CD4-positive, alpha-beta T cell treated with Interleukin-6 for 4 hours (primary cell): Measurements from ENCODE around the gene UNC93A.
"Not testable (repeated sequence)": the region's sequence is repeated elsewhere in the genome, so short reads cannot be mapped to it uniquely, and the experiment has no call there.

Experiments
- DNase-seq: peaks from one replicate; pipeline ENCODE4 v3.0.0-alpha.2; 2020; ENCODE audit warnings: mixed read lengths

UNC93A gene

DNA sequence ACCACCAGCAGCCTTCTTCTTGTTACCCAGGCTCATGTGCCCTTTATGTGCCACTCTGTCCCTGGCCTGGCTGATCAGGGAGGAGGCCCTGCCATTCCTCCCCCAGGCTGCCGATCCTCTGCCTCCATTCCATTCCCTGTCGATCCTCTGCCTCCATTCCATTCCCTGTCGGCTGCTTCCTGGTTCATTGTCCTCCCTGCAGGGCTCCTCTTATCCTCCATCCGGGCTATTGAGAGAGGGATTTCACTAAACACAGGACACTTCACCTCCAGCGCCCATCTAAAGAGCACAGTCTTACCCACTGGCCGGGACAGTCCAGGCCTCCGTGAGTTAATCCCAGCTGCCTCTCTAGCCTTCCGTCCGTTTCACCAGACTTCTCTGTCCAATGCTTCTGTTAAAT, 26.1 kb downstream of the UNC93A start:
- no peak for DNase-seq

DNA sequence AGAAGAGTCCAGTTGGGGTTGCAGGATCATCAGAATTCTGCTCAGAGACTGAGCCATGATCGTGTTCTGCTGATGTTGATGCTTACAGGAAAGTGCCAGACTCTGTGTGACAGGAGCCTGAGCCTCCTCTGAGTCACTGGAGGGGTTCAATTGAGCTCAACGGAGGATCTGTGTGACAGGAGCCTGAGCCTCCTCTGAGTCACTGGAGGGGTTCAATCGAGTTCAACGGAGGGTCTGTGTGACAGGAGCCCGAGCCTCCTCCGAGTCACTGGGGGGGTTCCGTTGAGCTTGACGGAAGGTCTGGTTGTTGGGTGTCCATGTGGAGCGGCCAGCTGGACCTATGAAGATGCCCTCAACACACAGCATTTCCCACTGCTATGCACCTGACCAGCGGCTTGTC, 27.2 kb downstream of the UNC93A start:
- DNase-seq, result not testable (repeated sequence)

DNA sequence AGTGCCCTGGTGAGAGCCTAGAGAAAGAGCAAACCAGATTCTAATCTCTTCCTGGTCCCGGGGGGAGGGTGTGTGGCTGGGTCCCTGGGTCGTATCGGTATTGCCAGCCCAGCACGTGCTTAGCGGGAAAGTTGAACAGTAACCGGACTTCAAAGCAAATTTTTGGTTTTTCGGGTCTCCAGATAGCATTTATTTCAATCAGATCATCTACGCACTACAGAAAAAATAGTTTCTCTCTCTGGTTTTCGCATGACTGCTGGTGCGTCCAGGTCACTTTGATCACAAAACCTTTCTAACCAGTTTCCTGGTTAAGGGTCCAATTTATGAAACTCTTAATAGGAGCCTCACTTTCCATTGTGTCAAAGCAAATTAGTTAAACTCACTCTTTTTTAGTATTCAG, 27.7 kb downstream of the UNC93A start:
- DNase-seq, result not testable (repeated sequence)

DNA sequence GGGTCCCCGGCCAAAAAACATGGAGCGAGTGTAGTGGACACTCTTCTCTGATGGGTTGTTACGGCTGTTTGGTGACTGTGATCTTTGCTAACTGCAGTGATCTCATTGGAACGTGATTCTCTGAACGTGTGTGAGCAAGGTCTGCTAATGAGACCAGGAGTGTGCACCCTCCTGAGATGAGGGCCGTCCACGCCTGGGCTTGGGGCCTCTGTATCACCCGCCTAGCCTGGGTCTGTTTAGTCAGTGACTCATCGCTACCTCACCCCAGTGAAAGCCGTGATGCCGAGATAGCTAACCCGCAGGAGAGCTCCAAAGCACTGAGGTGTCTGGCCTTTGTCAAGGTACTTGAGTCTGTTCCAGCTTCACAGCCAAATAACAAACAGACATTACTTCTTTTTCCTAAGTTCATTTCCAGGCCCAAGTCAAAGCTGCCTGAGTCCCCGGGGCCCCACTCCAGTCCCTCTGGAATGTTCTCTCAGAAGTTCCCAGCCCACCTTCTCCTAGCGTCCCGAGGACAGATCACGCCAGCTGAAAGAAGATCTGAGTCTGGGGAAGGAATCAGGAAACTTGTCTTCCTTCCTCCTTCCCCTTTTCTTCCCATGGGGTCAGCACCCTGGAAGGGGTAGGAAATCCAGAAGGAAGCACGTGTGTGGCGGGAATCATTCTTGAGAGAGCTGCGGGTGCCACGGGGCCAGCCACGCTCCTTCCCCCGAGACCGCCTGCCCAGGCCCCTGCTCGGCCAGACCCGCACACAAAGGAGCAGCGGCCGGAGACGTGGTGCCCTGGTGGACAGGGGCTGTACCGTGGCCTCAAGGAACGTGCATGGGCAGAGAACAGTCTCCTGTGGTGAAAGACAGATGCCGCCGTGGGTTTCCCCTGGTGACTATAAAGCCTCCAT, 29.0 kb downstream of the UNC93A start:
- not testable (repeated sequence) for DNase-seq

DNA sequence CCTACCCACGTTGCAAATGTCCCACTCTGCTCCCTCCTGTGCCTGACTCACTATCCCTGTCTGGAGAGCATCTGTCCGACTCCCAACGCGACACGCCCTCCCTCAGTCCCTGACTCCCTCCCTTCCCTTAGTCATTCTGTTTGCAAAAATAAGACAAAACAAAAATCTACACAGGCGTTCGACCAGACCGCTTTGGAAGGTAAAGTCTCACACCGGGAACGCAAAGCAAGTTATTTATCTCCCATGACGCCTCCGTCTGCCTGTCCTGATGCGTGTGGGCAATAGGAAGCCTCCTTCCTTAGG, 29.6 kb downstream of the UNC93A start:
- DNase-seq, result not testable (repeated sequence)

DNA sequence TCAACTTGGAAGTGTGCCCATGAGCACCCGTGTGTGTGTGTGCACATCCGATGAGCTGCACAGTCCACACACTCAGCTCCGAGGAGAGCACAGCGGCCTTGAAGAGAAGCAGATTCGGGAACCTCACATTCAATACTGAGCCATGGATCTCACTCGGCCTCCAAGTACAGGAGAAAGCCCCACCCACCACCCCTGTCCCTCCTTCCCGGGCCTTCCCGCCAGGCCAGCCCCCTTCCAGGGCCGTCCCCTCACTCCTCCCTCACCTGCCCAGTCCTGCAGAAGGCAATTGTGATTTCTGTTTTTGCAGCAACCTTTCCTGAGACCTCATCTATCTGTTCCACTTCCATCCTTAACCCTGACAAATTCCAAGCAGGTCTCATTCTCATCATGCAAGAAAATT, 30.1 kb downstream of the UNC93A start:
- DNase-seq, result not testable (repeated sequence)

DNA sequence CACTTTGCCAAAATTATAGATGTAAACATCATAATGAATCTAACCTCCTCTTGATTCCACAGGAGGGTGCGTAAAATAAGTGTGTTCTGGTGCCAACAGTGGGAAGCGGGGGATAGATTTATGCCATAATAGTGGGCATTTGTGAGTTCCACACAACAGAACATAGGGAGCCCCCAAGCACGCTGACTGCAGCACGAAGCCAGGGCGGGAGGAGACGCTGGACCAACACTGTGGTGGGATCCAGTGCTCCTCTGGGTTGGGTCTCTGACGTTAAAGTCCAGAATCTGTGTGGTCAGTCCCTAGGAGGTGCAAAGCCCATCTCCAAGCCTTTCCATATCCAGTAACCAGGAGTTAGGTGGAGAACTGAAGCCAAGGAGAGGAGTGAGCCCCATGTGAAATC, 32.0 kb downstream of the UNC93A start:
- DNase-seq, result no peak

DNA sequence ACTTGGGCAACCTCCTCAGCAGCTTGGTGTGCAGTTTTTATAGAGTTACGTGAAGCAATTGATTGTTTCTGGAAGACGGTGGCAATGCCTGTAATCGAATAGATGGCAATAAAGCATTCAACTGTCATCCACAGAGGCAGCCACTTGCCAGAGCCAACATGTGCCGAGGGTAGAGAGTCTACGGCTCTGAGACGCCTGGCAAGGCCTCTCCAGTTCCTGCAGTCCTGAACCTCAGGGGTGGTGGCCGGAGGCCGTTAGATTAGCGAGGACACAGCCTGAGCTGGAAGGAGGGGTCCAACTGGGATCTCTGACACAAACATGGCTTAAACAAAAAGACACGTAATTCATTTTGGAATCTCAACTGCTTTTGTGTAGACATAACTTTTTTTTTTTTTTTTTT, 33.0 kb downstream of the UNC93A start:
- DNase-seq, result no peak

DNA sequence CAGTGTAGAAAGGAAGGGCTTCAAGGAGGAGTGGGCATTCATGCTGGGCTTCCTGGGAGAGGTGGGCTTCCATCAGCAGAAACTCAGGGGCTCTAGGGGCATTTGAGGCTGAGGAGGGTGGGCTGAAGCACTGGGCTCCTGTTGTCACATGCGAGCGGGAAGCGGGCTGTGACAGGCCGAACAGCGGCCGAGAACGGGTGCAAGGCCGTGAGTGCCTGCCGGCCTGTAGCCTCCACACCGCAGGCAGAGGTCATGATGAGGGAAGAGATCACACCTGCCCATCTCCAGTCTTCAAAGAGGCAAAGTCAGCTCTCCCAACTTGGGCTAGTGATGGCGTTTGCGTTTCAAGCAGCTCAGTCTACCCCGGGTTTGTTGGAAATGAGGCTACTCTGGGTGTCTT, 34.7 kb downstream of the UNC93A start:
- no peak for DNase-seq

DNA sequence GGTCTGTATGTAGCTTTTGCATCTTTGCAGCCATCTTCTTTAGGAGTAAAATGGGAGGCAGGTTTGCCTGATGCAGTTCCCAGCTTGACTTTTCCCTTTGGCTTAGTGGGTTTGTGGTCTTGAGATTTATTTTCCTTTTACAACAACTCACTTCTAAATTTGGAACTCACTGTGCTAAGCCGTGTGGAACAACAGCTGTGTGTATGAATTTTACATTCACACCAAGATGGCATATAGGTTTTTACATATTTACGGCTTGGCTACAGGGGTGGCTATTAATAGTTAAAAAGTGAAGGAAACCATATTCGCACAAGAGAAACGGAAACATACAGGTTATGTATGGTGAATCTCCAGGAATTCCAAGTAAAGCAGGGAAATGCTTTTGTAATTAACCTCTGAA, 36.3 kb downstream of the UNC93A start:
- no peak for DNase-seq

DNA sequence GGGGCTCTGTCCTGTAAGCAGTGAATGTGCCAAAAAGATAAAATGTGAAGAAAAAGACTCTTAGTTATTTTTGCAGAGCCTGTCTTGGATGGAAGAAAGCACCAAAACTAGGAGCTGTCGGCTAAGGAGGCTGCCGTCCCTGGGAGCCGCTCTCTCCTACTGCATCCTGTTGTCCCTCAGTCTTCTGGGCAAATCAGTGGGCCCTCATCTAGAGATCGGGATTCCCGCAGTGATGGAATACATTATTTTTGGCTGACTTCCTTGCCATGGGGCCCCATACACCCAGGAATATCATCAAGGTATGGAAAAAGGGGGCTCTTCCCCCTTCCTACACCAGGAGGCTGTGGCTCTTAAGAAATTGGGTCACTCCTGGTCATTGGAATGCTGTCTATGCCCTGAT, 37.0 kb downstream of the UNC93A start:
- DNase-seq, result no peak

DNA sequence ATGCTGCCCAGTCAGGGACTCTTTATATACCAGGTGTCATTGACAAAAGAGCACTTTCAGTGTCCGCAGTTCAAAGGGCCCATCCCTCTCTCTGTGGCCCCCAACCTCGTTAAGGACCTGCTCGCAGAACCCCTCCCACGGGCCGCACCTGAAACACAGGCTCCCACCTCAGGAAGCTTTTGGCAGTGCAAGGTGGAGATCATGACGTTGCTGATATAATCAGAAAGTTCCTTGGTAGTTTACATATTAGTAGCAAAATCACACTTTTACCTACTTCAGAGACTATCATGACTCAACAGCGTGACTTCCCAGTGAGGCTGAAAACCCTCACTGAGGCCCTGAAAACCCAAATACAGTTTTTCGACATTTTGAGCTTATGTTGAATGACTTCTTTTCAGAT, 37.9 kb downstream of the UNC93A start:
- DNase-seq, result no peak

DNA sequence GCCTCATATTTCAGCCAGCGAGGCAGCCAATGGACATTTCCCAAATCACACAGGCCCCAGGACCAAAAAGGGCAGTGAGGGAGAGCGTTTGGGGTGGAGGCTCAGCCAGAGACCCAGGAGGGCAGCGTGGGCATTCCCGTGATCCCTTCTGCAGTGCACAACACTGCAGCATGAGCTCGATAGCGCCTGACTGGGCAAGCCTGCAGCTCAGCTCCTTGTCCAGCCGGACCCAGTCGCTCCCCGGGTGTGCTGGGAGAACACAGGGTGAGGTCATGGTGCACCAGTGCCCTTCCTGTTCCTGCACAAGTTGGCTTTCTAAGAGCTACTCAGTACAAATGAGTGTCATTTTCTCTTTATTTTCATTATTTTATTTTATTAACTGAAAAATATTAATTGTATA, 39.6 kb downstream of the UNC93A start:
- DNase-seq, result no peak

DNA sequence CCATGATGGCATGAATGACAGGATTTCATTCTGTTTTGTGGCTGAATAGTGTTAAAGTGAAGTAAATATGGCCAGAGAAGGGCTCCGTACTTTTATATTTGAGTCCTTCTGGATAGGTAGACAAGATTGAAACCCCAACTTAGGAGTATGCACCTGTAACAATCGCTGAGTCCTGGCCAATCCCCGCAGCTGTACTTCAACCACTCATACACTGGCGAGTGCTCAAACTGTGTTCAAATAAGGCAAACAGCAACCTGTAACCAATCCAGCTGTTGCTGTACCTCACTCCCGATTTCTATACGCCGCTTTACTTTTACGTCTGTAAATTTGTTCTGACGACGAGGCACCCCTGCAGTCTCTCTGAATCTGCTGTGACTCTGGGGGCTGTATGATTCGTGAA, 40.5 kb downstream of the UNC93A start:
- DNase-seq, result no peak

DNA sequence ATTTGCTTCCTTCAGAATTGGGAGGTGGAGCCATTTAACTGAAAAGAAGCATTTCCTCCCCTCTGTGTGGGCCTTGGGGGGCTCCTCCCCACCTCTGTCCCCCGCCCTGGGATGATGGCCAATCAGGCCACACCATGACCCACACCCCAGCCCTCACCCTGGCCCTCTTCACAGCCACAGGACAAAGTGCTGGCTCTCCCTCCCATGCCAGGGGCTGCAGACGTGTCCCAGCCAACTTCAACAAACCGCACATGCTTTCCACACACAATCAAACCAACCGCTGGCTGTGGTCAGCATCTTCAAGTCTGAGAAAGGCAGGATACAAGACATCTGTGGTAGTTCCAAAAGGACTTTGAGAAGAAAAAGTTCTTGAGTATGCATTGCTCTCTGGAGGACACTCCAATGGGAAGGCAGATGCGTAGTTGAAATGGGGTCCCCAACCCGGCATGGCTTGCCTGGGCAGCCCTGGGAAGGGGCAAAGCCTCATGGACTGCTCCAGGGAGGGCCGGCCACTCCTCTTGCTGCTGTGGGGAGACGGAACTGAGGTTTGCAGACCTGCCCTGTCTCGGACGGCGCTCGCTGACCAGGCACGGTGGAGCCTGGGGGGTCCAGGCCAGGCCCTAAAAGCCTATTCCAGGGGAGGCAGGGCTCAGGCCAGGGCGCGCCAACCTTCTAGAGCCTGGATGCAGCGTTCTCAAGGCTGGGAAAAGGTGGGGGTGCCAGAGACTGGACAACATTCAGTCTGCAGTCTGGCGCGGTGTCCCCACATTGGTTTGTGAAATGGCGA, 45.9 kb downstream of the UNC93A start:
- no peak for DNase-seq

DNA sequence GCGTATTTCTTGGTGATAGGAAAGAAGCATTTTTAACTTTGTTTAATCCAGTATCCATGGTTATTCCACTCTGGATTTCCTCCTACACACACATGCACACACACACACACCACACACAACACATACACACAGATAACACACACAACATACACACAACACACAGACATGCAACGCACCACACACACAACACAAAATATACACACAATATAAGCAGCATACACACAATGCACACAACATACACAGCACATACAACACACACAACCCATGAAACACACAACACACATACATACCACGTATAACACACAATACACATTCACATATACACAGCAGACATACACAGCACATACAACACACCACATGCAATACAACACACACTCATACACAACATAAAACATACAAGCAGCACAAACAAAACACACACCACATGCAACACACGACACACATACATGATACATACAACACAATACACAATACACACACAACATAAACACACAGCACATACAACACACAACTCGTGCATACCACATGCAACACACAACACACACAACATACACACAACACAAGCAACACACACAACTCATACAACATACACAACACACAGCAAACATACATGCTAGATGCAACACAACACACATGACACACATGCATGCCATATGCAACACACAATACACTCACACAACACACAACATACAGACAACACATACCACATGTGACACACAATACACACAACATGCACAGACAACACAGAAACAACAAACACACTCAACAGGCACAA, 46.7 kb downstream of the UNC93A start:
- no peak for DNase-seq

DNA sequence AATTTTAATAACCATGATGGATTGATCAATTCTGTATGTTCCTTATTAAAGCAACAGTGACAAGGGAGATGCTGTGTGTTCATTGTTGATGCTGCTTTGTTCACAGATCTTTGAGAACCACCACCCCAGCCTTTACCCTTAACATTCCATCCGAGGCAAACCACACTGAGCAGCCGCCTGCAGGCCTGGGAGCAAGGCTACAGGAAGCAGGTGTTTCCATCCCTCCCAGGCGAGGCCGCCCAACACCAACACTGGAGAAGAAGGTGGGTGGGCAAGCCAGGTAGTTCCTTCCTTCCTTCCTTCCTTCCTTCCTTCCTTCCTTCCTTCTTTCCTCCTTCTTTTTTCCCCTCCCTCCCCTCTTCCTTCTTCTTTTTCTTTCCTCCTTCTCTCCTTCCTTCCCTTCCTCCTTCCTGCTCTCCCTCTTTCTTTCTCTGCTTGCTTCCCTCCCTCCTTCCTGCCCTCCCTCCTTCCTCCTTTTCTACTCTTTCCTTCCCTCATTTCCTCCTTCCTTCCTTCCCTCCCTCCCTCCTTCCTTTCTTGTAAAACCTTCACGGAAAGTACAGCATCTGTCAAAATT, 47.5 kb downstream of the UNC93A start:
- no peak for DNase-seq

DNA sequence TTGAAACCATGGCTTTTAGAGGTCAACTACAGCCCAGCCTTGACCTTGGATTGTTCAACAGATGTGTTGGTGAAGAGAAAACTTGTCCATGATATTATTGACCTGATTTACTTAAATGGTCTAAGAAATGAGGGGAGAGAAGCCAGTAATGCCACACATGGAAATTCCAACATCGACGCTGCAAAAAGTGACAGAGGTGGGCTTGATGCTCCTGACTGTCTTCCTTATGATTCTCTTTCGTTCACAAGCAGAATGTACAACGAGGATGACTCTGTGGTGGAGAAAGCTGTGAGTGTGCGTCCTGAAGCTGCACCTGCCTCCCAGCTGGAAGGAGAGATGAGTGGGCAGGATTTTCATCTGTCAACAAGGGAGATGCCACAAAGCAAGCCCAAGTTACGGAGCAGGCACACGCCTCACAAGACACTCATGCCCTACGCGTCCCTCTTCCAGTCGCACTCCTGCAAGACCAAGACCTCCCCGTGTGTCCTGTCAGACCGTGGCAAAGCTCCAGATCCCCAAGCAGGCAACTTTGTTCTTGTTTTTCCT, 50.0 kb downstream of the UNC93A start:
- DNase-seq, result no peak

DNA sequence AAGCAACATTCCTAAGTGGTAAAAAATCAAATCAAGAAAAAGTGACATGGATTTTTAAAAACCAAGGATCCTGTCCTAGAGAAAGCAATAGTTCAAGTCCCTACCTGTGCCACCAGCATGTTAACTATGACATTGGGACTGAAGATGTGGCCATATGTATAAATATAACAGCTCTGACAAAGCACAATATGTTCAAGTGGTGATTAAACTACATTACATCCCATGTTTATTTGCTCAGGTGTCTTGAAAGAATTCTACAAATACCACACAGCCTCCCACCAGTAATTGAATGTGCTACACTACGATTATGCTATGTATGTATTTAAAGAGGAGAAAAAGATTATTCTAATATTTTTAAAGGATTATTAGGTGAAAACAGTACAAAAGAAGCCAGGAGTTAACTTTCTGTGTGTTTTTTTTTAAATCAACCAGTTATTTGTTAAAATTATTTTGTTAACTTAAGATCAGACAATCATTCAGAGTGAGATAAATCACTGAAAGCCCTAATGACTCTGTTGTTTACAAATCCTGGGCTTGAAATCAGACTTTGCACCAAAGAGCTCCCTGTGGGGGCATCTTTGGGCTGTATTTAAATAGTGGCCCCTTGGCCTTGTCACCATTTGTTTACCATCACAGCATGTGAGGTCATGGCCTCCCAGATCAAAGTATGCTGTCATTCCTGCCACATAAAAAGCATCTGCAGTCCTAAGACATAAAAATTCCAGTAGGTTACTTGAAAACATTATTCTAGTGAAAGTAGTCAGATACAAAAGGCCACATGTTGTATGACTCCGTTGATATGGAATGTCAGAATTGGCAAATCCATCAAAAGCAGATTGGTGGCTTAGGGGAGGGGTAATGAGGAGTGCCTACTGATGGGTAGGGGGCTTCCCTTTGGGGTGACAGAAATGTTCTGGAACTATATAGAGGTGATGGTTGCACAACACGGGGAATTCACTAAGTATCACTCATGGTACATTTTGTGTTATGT, 50.8 kb downstream of the UNC93A start:
- DNase-seq, result no peak

DNA sequence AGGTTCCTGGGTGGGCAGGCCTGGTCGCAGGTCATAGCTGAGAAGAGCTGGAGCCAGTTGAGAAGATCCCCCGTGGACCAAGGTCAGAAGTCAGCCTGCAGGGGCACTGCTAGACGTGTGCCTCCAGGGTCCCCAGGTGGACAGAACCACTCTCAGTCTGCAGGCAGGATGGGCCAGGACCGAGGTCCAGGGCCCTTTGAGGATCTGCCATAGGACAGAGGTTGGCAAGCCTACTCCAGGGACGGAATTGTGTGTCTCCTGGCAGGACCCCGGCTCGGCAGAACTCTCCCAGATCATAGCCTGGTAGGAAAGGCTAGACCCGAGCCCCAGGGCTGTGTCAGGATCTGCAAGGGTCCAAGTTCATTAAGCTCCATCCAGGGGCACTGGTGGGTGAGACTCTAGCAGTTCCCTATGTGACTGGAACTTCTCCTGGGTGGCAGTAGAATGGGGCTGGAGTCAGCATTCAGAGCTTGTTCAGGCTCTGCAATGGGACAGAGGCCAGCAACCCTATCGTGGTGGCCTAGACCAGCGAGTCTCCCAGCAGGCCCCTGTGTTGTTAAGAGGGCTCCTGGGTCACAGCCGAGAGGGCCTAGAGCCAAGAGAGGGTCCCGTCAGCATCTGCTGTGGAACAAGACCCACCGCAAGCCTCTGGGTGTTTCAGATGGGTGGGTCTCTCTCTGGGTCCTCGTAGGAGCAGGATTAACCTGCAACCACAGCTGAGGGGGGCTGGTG, 51.9 kb downstream of the UNC93A start:
- DNase-seq, result no peak

DNA sequence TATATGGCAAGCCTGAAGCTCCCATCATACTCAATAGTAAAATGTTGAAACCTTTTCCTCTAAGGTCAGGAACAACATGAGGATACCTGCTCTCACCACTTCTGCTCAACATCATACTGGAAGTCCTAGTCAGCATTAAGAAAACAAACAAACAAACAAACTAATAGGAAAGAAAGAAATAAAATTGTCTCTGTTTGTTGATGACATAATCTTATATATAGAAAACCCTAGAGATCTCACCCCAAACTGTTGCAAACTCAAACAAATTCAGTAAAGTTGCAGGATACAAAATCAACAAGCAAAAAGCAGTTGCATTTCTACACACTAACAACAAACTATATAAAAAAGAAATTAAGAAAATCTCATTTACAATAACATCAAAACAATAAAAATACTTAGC, 54.2 kb downstream of the UNC93A start:
- DNase-seq, result no peak
